GM12891 (cell line): ENCODE results near the gene ZCWPW1.

ENCODE experiments used
- PAX5 ChIP-seq: IDR thresholded peaks from 2 replicates; pipeline ENCODE4 v1.6.1; 2011; ENCODE audit warnings: low read length, moderate library complexity, mild to moderate bottlenecking; ENCODE audit not compliant: insufficient read depth, severe bottlenecking
- POLR2A ChIP-seq: IDR thresholded peaks from 2 replicates; pipeline ENCODE4 v1.6.1; 2011; ENCODE audit warnings: low read depth, low read length, control low read depth

DNA sequence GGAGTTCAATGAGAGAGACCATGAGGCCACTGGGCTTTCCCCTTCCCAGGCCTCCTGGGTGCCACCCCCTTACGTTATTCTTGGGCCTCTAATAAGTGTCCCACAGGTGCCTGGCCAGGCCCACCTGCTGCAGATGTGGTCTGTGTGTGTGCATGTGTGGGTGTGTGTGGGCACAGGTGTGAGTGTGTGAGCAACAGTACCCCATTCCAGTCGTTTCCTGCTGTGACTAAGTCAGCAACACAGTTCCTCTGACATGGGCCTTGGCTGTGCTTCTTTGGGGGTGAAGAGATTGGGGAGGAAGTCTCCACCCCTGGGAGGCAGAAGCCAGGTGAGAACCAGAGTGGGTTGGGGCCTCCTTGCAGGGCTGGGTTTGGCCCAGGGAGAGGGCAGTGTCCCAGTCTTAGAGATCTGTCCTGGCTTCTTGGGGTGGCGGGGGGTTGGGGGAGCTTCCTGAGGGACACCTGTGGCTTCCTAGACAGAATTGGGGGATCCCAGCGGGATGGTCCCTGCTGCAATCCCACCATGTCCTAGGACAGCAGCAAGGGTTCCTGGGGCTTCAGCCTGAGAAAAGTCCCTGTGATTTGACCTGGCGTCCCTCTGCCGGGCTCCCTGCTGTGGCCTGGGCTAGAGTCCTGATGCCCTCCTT is 74.7 kb downstream of the ZCWPW1 start:
- no peak; the same call in 1 of the 2 replicates for TF ChIP-seq POLR2A
- TF ChIP-seq PAX5 = no peak
